ENCODE data around the gene PAM. TPM values are rescaled to one million over a fixed set of nuclear protein-coding genes. Genes with fewer than 3 reads are reported as not detected.

PAM gene
- total and polyA plus RNA-seq, 2 of the 8 experiments (the other 6 are each of a cell fraction or from before 2014, with no cell fraction given), result 30.4 to 67.8 TPM

GRCh38 chr5:102758576-102758975, 3.5 kb downstream of the PAM start:
- H2AK5ac ChIP-seq (ENCODE audit: low read depth, low read length), result no peak overlapping the region
- no peak overlapping the region for H2BK20ac ChIP-seq (ENCODE audit: low read length)
- peaks cover 22% of the 10 kb centered on the region for H3K23me2 ChIP-seq (ENCODE audit: low read depth, low read length)
- ChIA-PET POLR2A (ENCODE audit: partially characterized antibody) (interaction anchor here (1.2 kb wide), 1 partner anchor 15 kb away, joined by 3 read pairs; no protein-coding TSS in a partner anchor), CTCF (ENCODE audit: partially characterized antibody) (interaction anchor here (4.5 kb wide), 1 partner anchor 23 kb away, joined by 22 read pairs; no protein-coding TSS in a partner anchor)
- H2BK5ac ChIP-seq (ENCODE audit: low read depth, low read length), result no peak overlapping the region
- H3K14ac ChIP-seq (ENCODE audit: insufficient read length), result no peak overlapping the region
- H3K18ac ChIP-seq (ENCODE audit: extremely low read depth, low read length), result no peak overlapping the region
- no peaks in the 10 kb centered on the region for H3K9me3 ChIP-seq (ENCODE audit: insufficient read depth in 2 of 2, low read depth in 1 of 2, low read length in 1 of 2)
- H3K4me2 ChIP-seq (ENCODE audit: insufficient read depth in 1 of 2, low read depth in 2 of 2, low read length in 2 of 2), result no peak overlapping the region
- H2AFZ ChIP-seq (ENCODE audit: low read length), result no peak overlapping the region
- H3K4me1 ChIP-seq (replicated peaks in 1 of 4; ENCODE audit: control insufficient read depth in 3 of 4, insufficient read depth in 4 of 4, low read length in 3 of 4), result peaks cover 3 to 9% (median 6%) of the 10 kb centered on the region in 4 experiments
- no peak overlapping the region for H4K8ac ChIP-seq (ENCODE audit: extremely low read depth, insufficient read depth, low read length)
- DNase-seq (ENCODE audit: low read depth in 1 of 2, low spot score in 2 of 2) (no peak), FAIRE-seq (no peak)
- H4K5ac ChIP-seq (ENCODE audit: insufficient read length, low read depth, low read length), result no peak overlapping the region
- no peak overlapping the region for H2BK120ac ChIP-seq (replicated peaks; ENCODE audit: low read depth, low read length)
- no peak overlapping the region for H3K4me3 ChIP-seq (ENCODE audit: extremely low read depth in 1 of 4, insufficient read depth in 2 of 4, low read depth in 3 of 4, low read length in 4 of 4)
- H3K4ac ChIP-seq (replicated peaks; ENCODE audit: insufficient read length, low read depth, low read length), result no peak overlapping the region
- H4K91ac ChIP-seq (replicated peaks; ENCODE audit: insufficient read length, low read length), result no peak overlapping the region
- peaks cover 0 to 36% of the 10 kb centered on the region in 2 experiments; a peak in 2 of 4 replicates for H3K79me2 ChIP-seq (ENCODE audit: control insufficient read depth in 1 of 2, insufficient read depth in 2 of 2, low read length in 2 of 2)
- no peaks in the 10 kb centered on the region for H3K36me3 ChIP-seq (ENCODE audit: control insufficient read depth in 2 of 4, insufficient read depth in 4 of 4, low read length in 3 of 4)
- no peak overlapping the region for H2BK15ac ChIP-seq (ENCODE audit: low read length)
- no peak overlapping the region for H3K23ac ChIP-seq (ENCODE audit: insufficient read length)
- no peak overlapping the region for H2BK12ac ChIP-seq (ENCODE audit: low read depth, low read length)
- peaks cover 0 to 2% of the 10 kb centered on the region in 2 experiments for H4K20me1 ChIP-seq (replicated peaks in 1 of 2; ENCODE audit: control insufficient read depth in 1 of 2, insufficient read depth in 2 of 2, low read length in 2 of 2)
- H3K56ac ChIP-seq (replicated peaks; ENCODE audit: insufficient read length, low read depth, low read length), result no peak overlapping the region
- peaks cover 0 to 7% (median 7%) of the 10 kb centered on the region in 4 experiments; a peak in 5 of 7 replicates for H3K27me3 ChIP-seq (replicated peaks in 1 of 4; ENCODE audit: control insufficient read depth in 3 of 4, extremely low read depth in 1 of 4, insufficient read depth in 3 of 4, low read length in 3 of 4)
- H3K27ac ChIP-seq (ENCODE audit: low read depth, low read length), result no peak overlapping the region
- H3K9ac ChIP-seq (replicated peaks in 1 of 4; ENCODE audit: extremely low read depth in 1 of 4, low read depth in 3 of 4, low read length in 3 of 4), result no peak overlapping the region
- H3K79me1 ChIP-seq (ENCODE audit: low read depth, low read length), result no peaks in the 10 kb centered on the region; the same call in 1 of the 2 replicates
- TF ChIP-seq, protein P1, sequence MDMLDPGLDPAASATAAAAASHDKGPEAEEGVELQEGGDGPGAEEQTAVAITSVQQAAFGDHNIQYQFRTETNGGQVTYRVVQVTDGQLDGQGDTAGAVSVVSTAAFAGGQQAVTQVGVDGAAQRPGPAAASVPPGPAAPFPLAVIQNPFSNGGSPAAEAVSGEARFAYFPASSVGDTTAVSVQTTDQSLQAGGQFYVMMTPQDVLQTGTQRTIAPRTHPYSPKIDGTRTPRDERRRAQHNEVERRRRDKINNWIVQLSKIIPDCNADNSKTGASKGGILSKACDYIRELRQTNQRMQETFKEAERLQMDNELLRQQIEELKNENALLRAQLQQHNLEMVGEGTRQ (IDR thresholded peaks at IDR 0.05; ENCODE audit: low read length), result no peak
- TF ChIP-seq ZNF274 (IDR thresholded peaks at IDR 0.05; ENCODE audit: borderline replicate concordance, extremely low read depth, low read length) (no peak), RAD21 (IDR thresholded peaks at IDR 0.05 in 1 of 2, conservative IDR thresholded peaks at IDR 0.05 in 1 of 2; ENCODE audit: low read depth in 2 of 2, low read length in 2 of 2) (no peak), PHF8 (conservative IDR thresholded peaks at IDR 0.05; ENCODE audit: low read depth, low read length) (no peak)

Data from H1 (cell line).